ENCODE measurements around the gene LLGL1.
A peak's percentile ranks its signal among the peaks of the same experiment; 100 is the strongest.

- peak; percentile 30 to 62 for TF ChIP-seq POLR2A (IDR thresholded peaks at IDR 0.05)
- TF ChIP-seq CTCF (IDR thresholded peaks at IDR 0.05): no peak
Measured at GRCh38 chr17:18260332-18261145, 35.1 kb downstream of the LLGL1 start, which contains the start of gene MIEF2.
